ENCODE results near the gene NTM.

NTM gene

GRCh38 chr11:132101881-132102280 lies 731.5 kb downstream of the NTM start:
- no peak for DNase-seq

GRCh38 chr11:132103021-132103420 lies 732.6 kb downstream of the NTM start:
- DNase-seq = no peak

DNA sequence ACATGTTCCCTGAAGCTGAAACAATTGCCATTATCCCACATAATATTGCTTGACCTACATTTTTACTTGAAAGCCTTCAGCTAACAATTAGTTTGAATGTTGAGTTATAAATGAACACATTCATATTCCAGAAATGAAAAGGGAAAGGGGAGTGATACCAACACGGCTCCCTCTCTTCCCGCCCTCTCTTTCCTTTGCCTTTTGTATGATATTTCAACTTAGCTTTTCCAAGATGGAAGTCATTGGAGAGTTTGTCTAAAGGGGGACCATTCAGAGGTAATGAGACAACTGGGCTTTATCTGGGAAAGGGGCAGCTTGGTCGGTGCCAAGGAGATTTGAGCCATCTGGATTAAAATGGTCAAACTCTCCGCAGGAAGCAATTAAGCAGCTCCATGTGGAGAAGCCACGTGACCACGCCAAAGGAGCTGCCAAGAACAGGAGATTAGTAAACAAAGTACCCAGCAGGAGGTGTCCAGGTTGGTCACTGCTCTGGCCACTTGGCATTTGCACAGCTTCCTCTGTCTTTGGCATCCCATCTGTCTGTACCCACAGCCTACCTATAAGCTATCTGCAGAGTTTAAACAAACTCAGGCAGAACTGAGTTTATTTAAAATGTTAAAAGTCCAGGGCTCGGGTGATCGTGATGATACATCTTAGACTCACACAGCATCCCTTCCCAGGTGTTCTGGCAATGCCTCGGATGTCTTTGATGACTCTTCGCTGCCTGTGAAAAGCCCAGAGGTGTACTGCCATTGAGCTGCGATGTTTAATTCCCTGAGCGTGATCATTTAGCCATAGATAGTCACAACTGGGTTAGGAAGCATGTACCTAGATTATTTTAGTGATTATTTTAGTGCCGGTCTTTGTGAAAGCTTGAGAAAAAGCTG lies 735.9 kb downstream of the NTM start:
- DNase-seq = no peak

GRCh38 chr11:132111316-132111715 lies 740.9 kb downstream of the NTM start:
- DNase-seq = no peak

- DNase-seq = no peak
Observed at GRCh38 chr11:132111838-132112237, 741.4 kb downstream of the NTM start.

GRCh38 chr11:132112846-132113245 lies 742.4 kb downstream of the NTM start:
- DNase-seq = no peak

- DNase-seq = no peak
Observed at GRCh38 chr11:132114185-132114584, 743.8 kb downstream of the NTM start.

- no peak for DNase-seq
Observed at GRCh38 chr11:132114743-132115142, 744.3 kb downstream of the NTM start.

DNA sequence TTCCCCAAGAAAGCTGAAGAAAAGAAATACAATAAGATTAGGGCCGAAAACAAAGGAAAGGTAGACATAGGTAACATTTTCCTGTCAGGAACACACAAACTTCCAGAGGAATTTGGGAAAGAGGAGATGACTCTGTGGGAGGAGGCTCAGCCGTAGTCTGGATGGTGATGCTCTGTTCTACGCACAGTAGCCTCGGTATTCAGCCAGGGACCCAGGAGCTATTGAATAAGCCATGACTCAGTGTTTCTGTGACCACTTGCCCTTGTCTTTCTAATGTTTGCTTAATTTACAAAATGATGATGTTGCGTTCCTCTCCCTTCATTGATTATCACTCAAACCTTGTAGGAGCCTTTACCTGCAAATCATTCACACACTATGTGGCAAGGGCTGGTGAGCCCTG lies 745.0 kb downstream of the NTM start:
- DNase-seq = no peak

DNA sequence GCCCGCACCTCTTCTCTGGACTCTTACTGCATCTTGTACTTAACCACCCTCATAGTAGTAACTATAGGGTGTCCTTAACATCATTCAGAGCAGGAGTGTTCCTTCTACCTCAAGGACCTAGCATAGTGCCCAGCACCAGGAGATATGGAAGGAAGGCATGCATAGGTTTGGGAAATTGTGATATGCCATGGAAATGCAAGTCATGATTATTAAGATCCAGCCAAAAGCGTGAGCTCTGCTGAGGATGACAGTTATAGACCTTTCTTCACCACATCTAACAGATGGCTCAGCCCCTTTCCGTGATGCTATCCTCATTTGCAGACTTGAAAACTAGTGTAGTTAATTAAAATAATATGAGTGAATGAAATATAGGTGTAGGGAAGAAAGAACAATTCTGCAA lies 746.1 kb downstream of the NTM start:
- no peak for DNase-seq

GRCh38 chr11:132118661-132119060 lies 748.2 kb downstream of the NTM start:
- no peak for DNase-seq

DNA sequence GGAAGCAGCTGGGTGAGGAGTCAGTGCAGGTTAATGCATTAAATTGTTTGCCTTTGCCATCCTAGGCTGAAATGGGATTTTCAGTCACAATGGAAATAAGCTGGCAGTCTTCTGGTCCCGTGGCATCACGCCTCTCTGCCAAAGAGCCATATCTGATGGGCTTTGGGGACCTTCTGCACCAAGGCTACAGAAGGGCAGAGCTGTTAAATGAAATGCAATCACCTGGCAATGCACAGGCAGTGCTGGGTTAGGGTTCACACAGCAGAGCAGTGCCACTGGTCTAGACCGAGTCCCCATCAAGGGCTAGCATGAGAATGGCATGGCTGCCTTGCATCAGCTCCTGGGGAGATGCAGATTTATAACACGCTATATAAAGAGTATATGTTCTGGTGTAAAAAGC lies 749.2 kb downstream of the NTM start:
- no peak for DNase-seq

GRCh38 chr11:132122735-132123134 lies 752.3 kb downstream of the NTM start:
- DNase-seq = no peak

DNA sequence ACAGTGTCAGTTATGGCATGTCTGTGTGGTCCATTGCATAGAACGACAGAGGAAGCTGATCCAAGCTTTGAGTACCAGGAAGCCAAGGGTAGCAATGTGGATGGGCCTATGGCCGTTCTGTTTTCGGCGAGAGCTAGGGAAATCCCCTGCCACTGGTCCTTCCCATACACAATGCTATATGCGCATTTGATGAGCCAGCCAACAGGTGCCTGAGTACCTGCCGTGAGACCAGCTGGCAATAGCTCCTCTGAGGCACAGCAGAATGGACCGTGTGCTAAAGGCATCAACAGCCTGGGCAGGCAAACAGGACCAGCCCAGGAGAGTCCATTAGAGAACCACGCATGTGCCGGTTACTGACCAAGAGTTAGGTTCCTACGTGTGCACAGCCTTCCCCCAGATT lies 753.0 kb downstream of the NTM start:
- DNase-seq = no peak

DNA sequence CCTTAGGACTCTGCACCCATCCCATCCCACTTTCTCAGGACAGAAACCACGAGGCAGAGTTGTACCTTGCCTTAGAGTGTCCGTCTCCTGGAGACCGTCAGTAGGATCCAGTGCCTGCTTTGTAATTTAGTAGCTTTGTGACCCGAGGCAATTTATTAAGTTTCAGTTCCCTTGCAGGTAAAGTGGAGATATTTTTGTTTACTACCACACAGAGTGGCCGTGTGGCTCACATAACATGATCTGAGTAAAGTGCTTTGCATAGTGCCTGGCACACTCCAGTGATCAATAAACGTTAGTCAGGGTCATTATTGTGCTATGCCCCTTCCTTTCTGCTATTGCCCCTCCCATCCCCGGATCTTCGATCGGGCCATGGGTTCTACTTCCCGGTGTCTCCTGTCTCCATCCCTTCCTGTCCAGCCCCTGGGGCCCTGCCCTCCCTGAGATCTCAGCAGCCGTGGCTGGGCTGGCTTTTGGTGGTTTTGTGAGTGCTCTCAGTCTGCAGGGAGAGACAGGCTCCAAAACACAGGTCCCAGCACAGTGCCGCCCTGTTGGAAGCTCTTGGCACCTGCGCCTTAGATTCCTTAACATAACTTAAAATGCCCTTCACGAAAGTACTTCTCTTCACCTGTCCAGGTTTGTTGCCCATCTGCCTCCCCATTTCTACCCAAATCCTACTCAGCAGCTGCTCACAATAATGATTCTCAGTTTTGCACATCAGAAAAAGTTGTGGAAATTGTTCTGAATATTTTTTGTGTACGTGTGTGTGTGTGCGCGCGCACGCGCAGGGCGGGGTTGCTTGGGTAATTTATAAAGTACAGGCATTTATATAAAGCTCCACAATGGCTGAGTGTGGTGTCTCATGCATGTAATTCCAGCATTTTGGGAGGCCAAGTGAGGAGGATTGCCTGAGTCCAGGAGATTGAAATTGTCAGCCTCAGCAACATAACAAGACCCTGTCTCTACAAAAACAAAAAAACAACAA lies 753.7 kb downstream of the NTM start:
- DNase-seq = no peak

DNA sequence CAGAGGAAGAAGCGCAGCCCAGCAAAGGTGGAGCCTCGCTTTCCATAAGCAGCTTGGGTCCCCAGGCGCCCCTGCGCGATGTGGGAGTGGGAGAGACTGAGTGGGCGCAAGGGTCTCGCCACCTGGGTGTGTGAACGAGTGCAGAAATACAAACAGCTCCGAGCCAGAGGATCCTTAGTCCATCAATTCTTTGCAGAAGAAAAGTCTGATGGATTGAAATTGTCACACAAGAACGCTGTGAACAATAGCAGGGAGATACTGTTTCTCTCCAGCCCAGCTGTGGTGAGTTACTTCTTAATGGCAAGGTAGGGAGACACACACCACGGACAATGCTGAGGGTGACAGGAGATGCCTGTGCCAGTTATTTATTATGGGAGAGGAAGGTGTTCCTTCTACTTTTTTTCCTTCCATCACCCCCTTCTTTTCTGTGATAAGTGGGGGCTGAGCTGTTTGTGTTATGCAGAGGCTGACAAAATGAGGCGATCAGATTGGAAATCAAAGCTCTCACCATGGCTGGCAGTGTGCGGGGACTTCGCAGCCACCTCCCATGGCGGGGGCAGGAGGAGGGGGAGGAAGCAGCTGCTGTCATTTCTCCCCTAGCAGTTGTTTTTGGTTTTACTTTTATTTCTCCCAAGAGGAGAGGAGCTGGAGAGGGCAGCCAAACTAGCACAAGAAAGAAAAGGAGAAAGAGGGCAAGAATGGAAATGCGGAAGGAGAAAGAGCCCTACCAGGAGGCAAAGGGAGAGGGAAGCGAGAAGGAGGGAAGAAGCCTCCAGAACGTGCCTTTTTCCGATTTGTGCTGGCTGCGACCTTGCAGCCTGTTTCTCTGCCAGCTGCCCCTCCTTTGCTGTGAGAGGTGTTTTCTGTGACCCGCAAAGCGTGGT lies 755.8 kb downstream of the NTM start:
- DNase-seq = peak; percentile 73

- peak; percentile 84 for DNase-seq
Observed at GRCh38 chr11:132126973-132127899, 756.8 kb downstream of the NTM start.

DNA sequence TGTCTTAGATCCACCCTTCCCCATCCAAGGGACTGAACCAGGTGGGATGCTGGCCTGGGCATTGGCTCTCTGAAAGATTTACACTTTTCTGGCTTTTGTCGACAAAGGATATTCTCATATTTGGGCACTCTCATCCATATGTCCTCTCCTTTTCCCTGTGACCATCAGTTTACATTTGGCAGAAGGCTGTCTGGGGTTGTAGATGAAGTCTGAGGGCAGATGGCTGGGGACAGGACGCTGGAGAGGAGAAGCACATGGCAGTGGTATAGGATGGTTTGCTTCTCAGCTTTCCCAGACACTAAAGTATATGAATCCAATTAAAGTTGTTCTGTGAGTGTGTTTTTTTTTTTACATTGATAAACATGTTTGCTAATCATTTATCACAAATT lies 757.5 kb downstream of the NTM start:
- no peak for DNase-seq

DNA sequence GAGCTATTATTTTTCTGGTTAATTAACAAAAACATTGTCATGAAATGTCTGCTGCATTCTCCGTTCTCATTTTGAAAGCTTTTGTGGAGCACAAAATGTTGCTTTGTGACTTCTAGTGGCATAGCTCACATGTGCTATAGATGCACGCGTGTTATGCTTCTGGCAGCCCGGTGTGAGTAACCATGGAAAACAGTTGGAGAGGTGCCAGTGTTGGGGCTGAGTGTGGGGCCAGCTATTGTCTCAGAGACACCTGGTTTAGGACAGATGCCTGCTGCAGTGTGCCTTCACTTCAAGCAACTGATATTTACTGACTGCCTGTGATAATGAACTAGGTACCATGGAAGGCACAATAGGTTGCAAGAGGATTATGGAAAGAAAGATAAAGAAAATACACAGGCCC lies 760.6 kb downstream of the NTM start:
- no peak for DNase-seq

DNA sequence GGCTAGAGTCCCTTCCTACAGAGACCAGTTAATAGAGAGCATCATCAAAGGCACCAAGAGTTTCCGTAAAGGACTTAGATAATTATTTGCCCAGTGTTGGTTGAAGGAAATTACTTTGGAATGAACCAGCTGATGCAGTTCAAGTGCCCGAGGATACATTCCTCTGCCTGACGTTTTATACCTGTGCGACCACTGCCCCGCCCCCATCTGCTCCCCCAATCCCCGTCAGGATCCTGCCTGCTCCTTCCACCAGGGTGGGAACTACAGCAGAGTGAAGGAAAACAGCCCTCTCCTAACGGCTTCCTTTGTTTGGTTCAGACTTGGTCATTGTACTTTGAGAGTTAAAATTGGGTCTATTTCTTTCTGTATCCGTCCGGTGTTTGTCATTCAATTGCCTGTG lies 761.5 kb downstream of the NTM start:
- DNase-seq = no peak

- DNase-seq = no peak
Observed at GRCh38 chr11:132134322-132134721, 763.9 kb downstream of the NTM start.

Measured in left hindlimb (tissue), 1 donor.